HEK293T (cell line): ENCODE results near the gene SHISAL1.

ENCODE experiments used
- CTCF ChIA-PET: fragments of 350-600 bp; formaldehyde crosslinking; extraction: SDS; loops from one replicate; lab custom pipeline; 2021; ENCODE audit warnings: antibody characterized with exemption, inconsistent platforms; lab: Yijun Ruan, JAX
- POLR2A ChIA-PET: fragments of 350-600 bp; formaldehyde crosslinking; extraction: SDS; loops from one replicate; lab custom pipeline; 2020; ENCODE audit warnings: antibody characterized with exemption, inconsistent platforms; lab: Yijun Ruan, JAX
- DNase-seq: peaks from one replicate; pipeline ENCODE4 v3.0.0; 2012; ENCODE audit warnings: mixed read lengths; ENCODE audit errors: extremely low spot score
- ARNT ChIP-seq: fragments of 450-650 bp; IDR thresholded peaks from 2 replicates; pipeline ENCODE4 v1.6.1; 2017; ENCODE audit warnings: mild to moderate bottlenecking
- BHLHE40 ChIP-seq: fragments of 450-650 bp; IDR thresholded peaks from 2 replicates; pipeline ENCODE4 v1.6.1; 2016; ENCODE audit warnings: mild to moderate bottlenecking, moderate library complexity, borderline replicate concordance
- CTBP1 ChIP-seq: fragments of 450-650 bp; IDR thresholded peaks from 2 replicates; pipeline ENCODE4 v1.6.1; 2016; ENCODE audit warnings: borderline replicate concordance
- ELF4 ChIP-seq: fragments of 450-650 bp; IDR thresholded peaks from 2 replicates; pipeline ENCODE4 v1.6.1; 2017; ENCODE audit warnings: antibody characterized with exemption
- FOXA1 ChIP-seq: fragments of 450-650 bp; IDR thresholded peaks from 2 replicates; pipeline ENCODE4 v1.6.1; 2016; ENCODE audit warnings: mild to moderate bottlenecking
- FOXK2 ChIP-seq: fragments of 450-650 bp; IDR thresholded peaks from 2 replicates; pipeline ENCODE4 v1.6.1; 2016; ENCODE audit warnings: mild to moderate bottlenecking
- FOXM1 ChIP-seq: fragments of 450-650 bp; IDR thresholded peaks from 2 replicates; pipeline ENCODE4 v1.6.1; 2017; ENCODE audit warnings: mild to moderate bottlenecking, borderline replicate concordance
- HDGF ChIP-seq: fragments of 450-650 bp; IDR thresholded peaks from 2 replicates; pipeline ENCODE4 v1.6.1; 2017; ENCODE audit warnings: antibody characterized with exemption, borderline replicate concordance
- L3MBTL2 ChIP-seq: fragments of 450-650 bp; conservative IDR thresholded peaks from 2 replicates; pipeline ENCODE4 v1.6.1; 2016; ENCODE audit warnings: mild to moderate bottlenecking
- LEF1 ChIP-seq: fragments of 450-650 bp; IDR thresholded peaks from 2 replicates; pipeline ENCODE4 v1.6.1; 2017; ENCODE audit warnings: mild to moderate bottlenecking, borderline replicate concordance
- NFRKB ChIP-seq: fragments of 450-650 bp; IDR thresholded peaks from 2 replicates; pipeline ENCODE4 v1.6.1; 2016; ENCODE audit warnings: mild to moderate bottlenecking, moderate library complexity
- PKNOX1 ChIP-seq: fragments of 450-650 bp; IDR thresholded peaks from 2 replicates; pipeline ENCODE4 v1.6.1; 2016
- SP1 ChIP-seq: fragments of 450-650 bp; IDR thresholded peaks from 2 replicates; pipeline ENCODE4 v1.6.1; 2017
- SUZ12 ChIP-seq: fragments of 450-650 bp; IDR thresholded peaks from 2 replicates; pipeline ENCODE4 v1.6.1; 2016; ENCODE audit warnings: mild to moderate bottlenecking
- TARDBP ChIP-seq: fragments of 450-650 bp; IDR thresholded peaks from 2 replicates; pipeline ENCODE4 v1.6.1; 2016
- ZNF384 ChIP-seq: fragments of 450-650 bp; IDR thresholded peaks from 2 replicates; pipeline ENCODE4 v1.6.1; 2016

SHISAL1 gene

GRCh38 chr22:44357966-44358465 lies 45.3 kb upstream of the SHISAL1 start:
- TF ChIP-seq SUZ12 (no peak), NFRKB (no peak), FOXM1 (no peak), L3MBTL2 (no peak), SP1 (no peak), CTBP1 (no peak), LEF1 (no peak), PKNOX1 (no peak), HDGF (no peak), ZNF384 (no peak), BHLHE40 (no peak), FOXK2 (no peak), TARDBP (no peak)
- ChIA-PET POLR2A (interaction anchor here (1.2 kb wide), 1 partner anchor 10 kb away, joined by 3 read pairs; no protein-coding TSS in a partner anchor), CTCF (no interaction called here)
- DNase-seq = no peak

GRCh38 chr22:44357296-44357965 lies 44.7 kb upstream of the SHISAL1 start:
- CTCF ChIA-PET = interaction anchor here (0.6 kb wide), 1 partner anchor 340 kb away, joined by 3 read pairs; no protein-coding TSS in a partner anchor
- DNase-seq = peak; percentile 33
- TF ChIP-seq LEF1 (no peak), CTBP1 (no peak), ZNF384 (no peak), TARDBP (no peak), NFRKB (no peak), ELF4 (no peak), PKNOX1 (no peak), FOXA1 (no peak), L3MBTL2 (no peak), SUZ12 (no peak), FOXM1 (no peak), BHLHE40 (no peak), FOXK2 (no peak), HDGF (no peak), SP1 (no peak)
- POLR2A ChIA-PET = no interaction called here

GRCh38 chr22:44355716-44356070 lies 42.9 kb upstream of the SHISAL1 start:
- no peak for DNase-seq
- no peak for TF ChIP-seq L3MBTL2
- POLR2A ChIA-PET = no interaction called here
- CTCF ChIA-PET = no interaction called here

GRCh38 chr22:44354288-44354687 lies 41.5 kb upstream of the SHISAL1 start:
- no peak for TF ChIP-seq SP1
- no peak for TF ChIP-seq ZNF384
- no peak for TF ChIP-seq ARNT
- CTCF ChIA-PET = no interaction called here
- no peak for DNase-seq
- POLR2A ChIA-PET = no interaction called here

GRCh38 chr22:44353041-44353440 lies 40.3 kb upstream of the SHISAL1 start:
- CTCF ChIA-PET = no interaction called here
- POLR2A ChIA-PET = no interaction called here
- no peak for DNase-seq

GRCh38 chr22:44352378-44353035 lies 39.8 kb upstream of the SHISAL1 start:
- no peak for DNase-seq
- CTCF ChIA-PET = no interaction called here

More at GRCh38 chr22:44353041-44353440, 40.3 kb upstream of the SHISAL1 start:
- TF ChIP-seq TARDBP = no peak
- TF ChIP-seq FOXK2 = no peak
- TF ChIP-seq FOXA1 = no peak
- TF ChIP-seq NFRKB = no peak
- no peak for TF ChIP-seq FOXM1
- no peak for TF ChIP-seq LEF1
- TF ChIP-seq BHLHE40 = no peak
- no peak for TF ChIP-seq SP1

GRCh38 chr22:44351685-44352377 lies 39.1 kb upstream of the SHISAL1 start:
- ChIA-PET POLR2A (no interaction called here), CTCF (no interaction called here)
- no peak for DNase-seq
- TF ChIP-seq TARDBP (no peak), HDGF (no peak), ZNF384 (no peak), LEF1 (no peak), FOXM1 (no peak), NFRKB (no peak), SP1 (no peak), BHLHE40 (no peak), FOXA1 (no peak), ARNT (no peak)

More at GRCh38 chr22:44352378-44353035, 39.8 kb upstream of the SHISAL1 start:
- POLR2A ChIA-PET = no interaction called here
- TF ChIP-seq FOXK2 = no peak
